Lung (tissue), 12 donors: Measurements from ENCODE around the gene SRR. TPM values are rescaled to one million over a fixed set of nuclear protein-coding genes. Genes with fewer than 3 reads are reported as not detected.

Source experiments
- ATAC-seq: fragments of 200-7000 bp; cut with Tn5 transposase; one replicate; pipeline ENCODE4 v1.9.1; 2020; ENCODE audit warnings: moderate number of reproducible peaks; ENCODE audit not compliant: insufficient read depth, low FRiP score
- DNase-seq, 3 donors: peaks; one replicate each; pipeline ENCODE4 v3.0.0-alpha.2; 2013 to 2017
- H3K27ac ChIP-seq, 2 donors: one replicate each; pipeline ENCODE4 v1.5.1; 2013; ENCODE audit warnings: mild to moderate bottlenecking in 2 of 2, moderate library complexity in 2 of 2, control low read depth in 1 of 2, inconsistent platforms in 1 of 2, low read depth in 1 of 2, low read length in 1 of 2
- H3K27me3 ChIP-seq, 3 donors: one replicate each; pipeline ENCODE4 v1.5.1; 2013; ENCODE audit warnings: low read length in 2 of 3; ENCODE audit not compliant: control insufficient read depth in 3 of 3, insufficient read depth in 3 of 3
- H3K36me3 ChIP-seq, 4 donors: one replicate each; pipeline ENCODE4 v1.5.1; 2013; ENCODE audit warnings: low read length in 4 of 4, mild to moderate bottlenecking in 1 of 4, moderate library complexity in 1 of 4; ENCODE audit not compliant: control insufficient read depth in 4 of 4, insufficient read depth in 4 of 4
- H3K4me1 ChIP-seq, 5 donors: one replicate each; pipeline ENCODE4 v1.5.1; 2013; ENCODE audit warnings: low read length in 5 of 5, mild to moderate bottlenecking in 2 of 5, moderate library complexity in 1 of 5; ENCODE audit not compliant: control insufficient read depth in 5 of 5, insufficient read depth in 5 of 5
- H3K4me3 ChIP-seq: one replicate; pipeline ENCODE4 v1.5.1; 2013; ENCODE audit warnings: mild to moderate bottlenecking, control low read depth, moderate library complexity
- H3K9ac ChIP-seq, 2 donors: one replicate each; pipeline ENCODE4 v1.5.1; 2013; ENCODE audit warnings: low read length in 2 of 2, control low read depth in 1 of 2; ENCODE audit not compliant: insufficient read depth in 1 of 2
- H3K9me3 ChIP-seq, 4 donors: one replicate each; pipeline ENCODE4 v1.5.1; 2013; ENCODE audit warnings: low read length in 3 of 4, mild to moderate bottlenecking in 1 of 4, moderate library complexity in 1 of 4; ENCODE audit not compliant: control insufficient read depth in 4 of 4, insufficient read depth in 3 of 4
- CTCF ChIP-seq: IDR thresholded peaks from 2 replicates; pipeline ENCODE4 v1.5.1; 2012; ENCODE audit warnings: mild to moderate bottlenecking; ENCODE audit errors: control extremely low read depth, extremely low read depth
- WGBS, 2 donors: extraction: QIAGEN DNeasy Blood & Tissue Kit; methylation state at CpG; one replicate each; pipeline ENCODE4 v1.1.7; 2013; 5-methylcytosine and 5-hydroxymethylcytosine counted together
- polyA plus RNA-seq, 2 donors: library from polyadenylated mRNA; stranded (reverse); fragments of 200-250 nt; gene quantifications; one replicate each; pipeline ENCODE4 v1.2.1, GENCODE V29; 2013
- total RNA-seq, 2 donors: library from RNA; depleted of rRNA in 1 of 2; stranded (reverse); fragments of >200 nt in 1 of 2; gene quantifications; one replicate each; pipeline ENCODE4 v1.2.1, GENCODE V29; 2014 to 2021
- donor health status: control.
- donor health status: control.
- donor health status: Bipolar disorder and iron deficiency.
- donor health status: healthy.
- donor health status: DM: yes; HTN: yes; CAD: no.

The SRR gene
- total and polyA plus RNA-seq, 4 donors: 5.0 to 17.3 (median 7.8) TPM

GRCh38 chr17:2283302-2283701, 20.4 kb upstream of the SRR start:
- no peaks in the 10 kb centered on the region for H3K27me3 ChIP-seq
- ATAC-seq (no peak), DNase-seq (no peak)
- WGBS, 2 donors: 93% methylated on average over 7 of the region's 7 CpGs
- H3K9ac ChIP-seq: no peak overlapping the region
- H3K36me3 ChIP-seq: peaks cover 26 to 55% (median 37%) of the 10 kb centered on the region in 4 donors
- TF ChIP-seq CTCF: no peak
- no peaks in the 10 kb centered on the region for H3K4me1 ChIP-seq
- H3K27ac ChIP-seq: no peak overlapping the region
- H3K4me3 ChIP-seq: no peak overlapping the region
- no peaks in the 10 kb centered on the region for H3K9me3 ChIP-seq

- Histone ChIP-seq H3K9ac (no peak overlapping the region), H3K9me3 (no peaks in the 10 kb centered on the region), H3K36me3 (peaks cover 4 to 42% (median 31%) of the 10 kb centered on the region in 4 donors), H3K4me3 (no peak overlapping the region), H3K4me1 (no peaks in the 10 kb centered on the region), H3K27ac (no peak overlapping the region), H3K27me3 (no peaks in the 10 kb centered on the region)
- ATAC-seq (no peak), DNase-seq (no peak)
- 95 to 97% methylated on average over 5 of the region's 5 CpGs for WGBS, 2 donors
- no peak for TF ChIP-seq CTCF
Measured at GRCh38 chr17:2289878-2290478, 13.8 kb upstream of the SRR start.

- TF ChIP-seq CTCF: no peak
Measured at GRCh38 chr17:2292100-2292499, 11.7 kb upstream of the SRR start.

GRCh38 chr17:2295575-2295974, 8.2 kb upstream of the SRR start:
- Histone ChIP-seq H3K4me3 (no peak overlapping the region), H3K9ac (no peak overlapping the region), H3K27me3 (no peaks in the 10 kb centered on the region), H3K9me3 (no peaks in the 10 kb centered on the region), H3K4me1 (no peaks in the 10 kb centered on the region), H3K36me3 (peaks cover 22 to 60% (median 35%) of the 10 kb centered on the region in 4 donors), H3K27ac (no peak overlapping the region)
- ATAC-seq (no peak), DNase-seq (no peak)
- no peak for TF ChIP-seq CTCF
- 79 to 88% methylated on average over 1 of the region's 1 CpG for WGBS, 2 donors

More at GRCh38 chr17:2292100-2292499, 11.7 kb upstream of the SRR start:
- Histone ChIP-seq H3K4me1 (no peaks in the 10 kb centered on the region), H3K27me3 (no peaks in the 10 kb centered on the region), H3K27ac (no peak overlapping the region), H3K36me3 (peaks cover 16 to 56% (median 41%) of the 10 kb centered on the region in 4 donors), H3K9ac (no peak overlapping the region), H3K9me3 (no peaks in the 10 kb centered on the region), H3K4me3 (no peak overlapping the region)
- DNase-seq (no peak), ATAC-seq (no peak)
- WGBS, 2 donors: 77 to 88% methylated on average over 2 of the region's 2 CpGs
